Transverse colon (tissue), 4 donors: ENCODE measurements around the gene LOXL1.

ENCODE experiments used
- EP300 ChIP-seq: sonication (generic); formaldehyde crosslinking; IDR thresholded peaks from one replicate; pipeline ENCODE4 v1.6.1; 2017; ENCODE audit warnings: antibody characterized with exemption, low read depth
- POLR2A ChIP-seq: fragments of 450-650 bp; IDR thresholded peaks from one replicate; pipeline ENCODE4 v1.6.1; 2016; ENCODE audit warnings: antibody characterized with exemption, mild to moderate bottlenecking, moderate library complexity
- POLR2AphosphoS5 ChIP-seq, 3 donors: sonication (generic); formaldehyde crosslinking; IDR thresholded peaks; one replicate each; pipeline ENCODE4 v1.6.1; 2016; ENCODE audit warnings: antibody characterized with exemption in 3 of 3
- TF ChIP-seq, protein P1 (sequence below), 5 experiments: fragments of 200-600 bp in 3 of 5; fragments of 450-650 bp in 2 of 5; sonication (generic) in 3 of 5; IDR thresholded peaks; 1 replicate in 2 of 5; 2 replicates in 3 of 5; pipeline ENCODE4 v1.5.1; 2016 to 2017; ENCODE audit warnings: antibody characterized with exemption in 5 of 5, inconsistent platforms in 3 of 5, mild to moderate bottlenecking in 2 of 5, moderate library complexity in 1 of 5

DNA sequence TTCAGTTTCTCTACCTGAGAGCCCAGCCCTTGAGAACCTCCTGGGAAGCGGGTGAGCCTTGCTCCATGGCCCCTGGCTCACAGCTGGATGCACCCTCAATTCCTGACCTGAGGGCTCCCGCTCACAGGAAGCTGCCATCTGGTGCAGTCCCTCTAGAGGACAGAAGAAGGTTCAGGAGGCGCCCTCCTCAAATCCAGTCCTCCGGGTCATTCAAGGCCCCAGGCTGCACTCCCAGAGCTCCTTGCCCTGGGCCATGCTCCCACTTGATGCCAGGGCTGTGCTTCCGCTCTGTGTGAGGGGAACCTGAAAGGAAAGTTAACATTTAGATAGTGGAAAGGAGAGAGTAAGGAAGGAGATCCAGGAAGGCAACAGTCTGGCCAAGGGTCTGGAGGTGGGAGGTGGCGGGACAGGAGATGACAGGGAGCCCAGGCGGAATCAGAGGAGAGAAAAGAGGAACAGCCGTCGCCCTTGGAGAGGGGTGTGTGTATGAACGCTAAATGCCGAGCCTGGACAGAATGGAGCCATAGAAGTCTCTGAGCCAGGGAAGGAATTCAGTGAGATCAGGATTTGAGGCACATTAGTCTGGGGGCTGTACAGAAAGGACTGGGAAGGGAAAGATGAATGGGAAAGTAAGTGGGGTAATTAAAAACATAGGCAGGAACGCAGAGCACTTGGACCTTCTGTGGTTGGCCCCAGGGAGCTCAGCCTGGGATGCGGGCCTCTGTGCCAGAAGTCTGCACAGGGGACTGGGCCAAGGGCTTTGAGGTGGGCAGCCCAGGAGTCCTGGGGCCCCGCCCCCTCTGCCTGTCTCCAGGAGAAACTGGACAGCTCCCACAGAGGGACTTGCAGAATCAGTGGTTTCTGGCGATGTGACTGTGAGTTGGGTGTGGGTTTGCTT is 26.8 kb upstream of the LOXL1 start:
- TF ChIP-seq, protein P1, sequence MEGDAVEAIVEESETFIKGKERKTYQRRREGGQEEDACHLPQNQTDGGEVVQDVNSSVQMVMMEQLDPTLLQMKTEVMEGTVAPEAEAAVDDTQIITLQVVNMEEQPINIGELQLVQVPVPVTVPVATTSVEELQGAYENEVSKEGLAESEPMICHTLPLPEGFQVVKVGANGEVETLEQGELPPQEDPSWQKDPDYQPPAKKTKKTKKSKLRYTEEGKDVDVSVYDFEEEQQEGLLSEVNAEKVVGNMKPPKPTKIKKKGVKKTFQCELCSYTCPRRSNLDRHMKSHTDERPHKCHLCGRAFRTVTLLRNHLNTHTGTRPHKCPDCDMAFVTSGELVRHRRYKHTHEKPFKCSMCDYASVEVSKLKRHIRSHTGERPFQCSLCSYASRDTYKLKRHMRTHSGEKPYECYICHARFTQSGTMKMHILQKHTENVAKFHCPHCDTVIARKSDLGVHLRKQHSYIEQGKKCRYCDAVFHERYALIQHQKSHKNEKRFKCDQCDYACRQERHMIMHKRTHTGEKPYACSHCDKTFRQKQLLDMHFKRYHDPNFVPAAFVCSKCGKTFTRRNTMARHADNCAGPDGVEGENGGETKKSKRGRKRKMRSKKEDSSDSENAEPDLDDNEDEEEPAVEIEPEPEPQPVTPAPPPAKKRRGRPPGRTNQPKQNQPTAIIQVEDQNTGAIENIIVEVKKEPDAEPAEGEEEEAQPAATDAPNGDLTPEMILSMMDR (IDR thresholded peaks at IDR 0.05): no peak
- TF ChIP-seq EP300 (no peak), POLR2A (no peak), POLR2AphosphoS5 (IDR thresholded peaks at IDR 0.05) (no peak)
